WERI-Rb-1 (cell line): ENCODE results near the gene IFI16.

Experiments
- DNase-seq: peaks from one replicate; pipeline ENCODE4 v3.0.0-alpha.2; 2020
- H3K27ac ChIP-seq: fragments of 250-450 bp; sonication (Bioruptor Pico); 2 replicates; pipeline ENCODE4 v1.5.1; 2020; ENCODE audit warnings: mild to moderate bottlenecking, moderate library complexity
- H3K27me3 ChIP-seq: fragments of 250-450 bp; sonication (Bioruptor Pico); 2 replicates; pipeline ENCODE4 v1.5.1; 2021; ENCODE audit warnings: mild to moderate bottlenecking, low read depth, moderate library complexity; ENCODE audit not compliant: insufficient read depth, severe bottlenecking
- H3K36me3 ChIP-seq: fragments of 250-450 bp; sonication (Bioruptor Pico); 2 replicates; pipeline ENCODE4 v1.5.1; 2020; ENCODE audit warnings: mild to moderate bottlenecking, moderate library complexity
- H3K4me3 ChIP-seq: 2 replicates; pipeline ENCODE4 v1.5.1; 2011; ENCODE audit warnings: low read depth, mild to moderate bottlenecking, control low read depth, low read length
- H3K9me3 ChIP-seq: fragments of 250-450 bp; sonication (Bioruptor Pico); 2 replicates; pipeline ENCODE4 v1.5.1; 2021; ENCODE audit warnings: mild to moderate bottlenecking, moderate library complexity; ENCODE audit not compliant: severe bottlenecking
- CTCF ChIP-seq: IDR thresholded peaks from 2 replicates; pipeline ENCODE4 v1.5.1; 2011; ENCODE audit warnings: low read depth, mild to moderate bottlenecking, control low read depth, inconsistent platforms, low read length

The IFI16 gene

GRCh38 chr1:159009704-159010361 is at the start of gene IFI16:
IFI16 (plus strand) TSS chr1:159009907; CDS start chr1:159014681, 4,774 bp downstream.
- H3K27ac ChIP-seq: no peak within 1 kb of the TSS
- DNase-seq: no peak
- H3K4me3 ChIP-seq: no peak within 1 kb of the TSS
- no peaks in the 10 kb centered on the region for H3K36me3 ChIP-seq
- H3K9me3 ChIP-seq: peaks cover 9% of the 10 kb centered on the region
- peaks cover 95% of the 10 kb centered on the region for H3K27me3 ChIP-seq
- no peak for TF ChIP-seq CTCF

GRCh38 chr1:158961178-158961577 is 48.5 kb upstream of the IFI16 start:
- no peak overlapping the region for H3K4me3 ChIP-seq
- no peaks in the 10 kb centered on the region for H3K36me3 ChIP-seq
- H3K27me3 ChIP-seq: peaks cover 64% of the 10 kb centered on the region
- no peak for TF ChIP-seq CTCF
- no peak overlapping the region for H3K27ac ChIP-seq
- no peaks in the 10 kb centered on the region for H3K9me3 ChIP-seq
- no peak for DNase-seq

- Histone ChIP-seq H3K9me3 (no peaks in the 10 kb centered on the region), H3K27ac (no peak overlapping the region), H3K4me3 (no peak overlapping the region), H3K36me3 (no peaks in the 10 kb centered on the region), H3K27me3 (peaks cover 68% of the 10 kb centered on the region)
- no peak for TF ChIP-seq CTCF
- no peak for DNase-seq
Measured at GRCh38 chr1:158962983-158963382, 46.7 kb upstream of the IFI16 start.

- no peak for DNase-seq
- H3K4me3 ChIP-seq: no peak overlapping the region
- no peaks in the 10 kb centered on the region for H3K36me3 ChIP-seq
- no peaks in the 10 kb centered on the region for H3K9me3 ChIP-seq
- H3K27me3 ChIP-seq: peaks cover 52% of the 10 kb centered on the region
- TF ChIP-seq CTCF: no peak
- no peak overlapping the region for H3K27ac ChIP-seq
Measured at GRCh38 chr1:158969166-158969565, 40.5 kb upstream of the IFI16 start.

- Histone ChIP-seq H3K27ac (no peak overlapping the region), H3K27me3 (peaks cover 54% of the 10 kb centered on the region), H3K36me3 (no peaks in the 10 kb centered on the region), H3K4me3 (no peak overlapping the region), H3K9me3 (no peaks in the 10 kb centered on the region)
- DNase-seq: no peak
- no peak for TF ChIP-seq CTCF
Measured at GRCh38 chr1:158969855-158970254, 39.9 kb upstream of the IFI16 start.

- Histone ChIP-seq H3K27ac (no peak overlapping the region), H3K36me3 (no peaks in the 10 kb centered on the region), H3K27me3 (peaks cover 66% of the 10 kb centered on the region), H3K9me3 (no peaks in the 10 kb centered on the region), H3K4me3 (no peak overlapping the region)
- TF ChIP-seq CTCF: no peak
- DNase-seq: no peak
Measured at GRCh38 chr1:158972841-158973240, 36.9 kb upstream of the IFI16 start.
